Stimulated activated naive CD4-positive, alpha-beta T cell (primary cell): ENCODE data around the gene TSSC4.

Experiments used
- DNase-seq, 6 experiments: peaks; one replicate each; lab custom pipeline; 2025; lab: John Stamatoyannopoulos, UW

The TSSC4 gene

GRCh38 chr11:2448661-2449547, 48.4 kb downstream of the TSSC4 start:
- DNase-seq: no peak

DNA sequence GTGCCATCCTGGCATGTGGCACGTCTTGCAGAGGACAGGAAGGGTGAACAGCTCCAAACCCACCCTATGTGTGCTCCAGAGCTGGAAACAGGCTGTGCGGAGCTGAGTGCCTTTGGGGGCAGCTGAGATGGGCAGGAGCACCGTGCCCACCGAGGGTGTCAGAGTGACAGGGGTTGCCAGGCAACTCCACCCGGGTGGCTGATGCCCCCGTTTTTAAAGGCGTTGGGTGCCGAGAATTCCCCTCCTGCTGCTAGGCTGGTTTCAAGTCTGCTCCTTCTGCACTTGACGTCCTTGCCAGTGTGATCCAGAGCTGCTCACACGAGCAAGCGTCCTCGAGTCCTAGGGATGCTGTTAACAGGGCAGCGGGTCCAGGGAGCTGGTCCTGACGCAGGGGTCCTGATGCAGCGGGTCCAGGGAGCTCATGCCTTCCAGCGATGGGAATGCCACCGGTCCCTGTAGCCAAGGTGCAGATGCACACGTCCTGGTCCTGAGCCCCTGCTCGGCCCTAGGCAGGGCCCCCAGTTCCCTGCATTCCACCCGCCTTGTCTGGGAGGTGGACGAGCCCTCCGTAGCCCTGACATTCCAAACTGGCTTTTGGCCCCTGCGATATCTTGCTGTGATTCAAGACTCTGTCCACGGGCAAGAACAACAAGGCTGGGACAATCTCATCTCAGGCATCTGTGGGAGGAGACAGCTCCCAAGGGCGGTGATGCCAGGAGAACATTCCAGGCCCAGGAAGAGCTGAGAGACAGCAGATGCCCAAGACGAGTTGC, 49.2 kb downstream of the TSSC4 start:
- no peak for DNase-seq

DNA sequence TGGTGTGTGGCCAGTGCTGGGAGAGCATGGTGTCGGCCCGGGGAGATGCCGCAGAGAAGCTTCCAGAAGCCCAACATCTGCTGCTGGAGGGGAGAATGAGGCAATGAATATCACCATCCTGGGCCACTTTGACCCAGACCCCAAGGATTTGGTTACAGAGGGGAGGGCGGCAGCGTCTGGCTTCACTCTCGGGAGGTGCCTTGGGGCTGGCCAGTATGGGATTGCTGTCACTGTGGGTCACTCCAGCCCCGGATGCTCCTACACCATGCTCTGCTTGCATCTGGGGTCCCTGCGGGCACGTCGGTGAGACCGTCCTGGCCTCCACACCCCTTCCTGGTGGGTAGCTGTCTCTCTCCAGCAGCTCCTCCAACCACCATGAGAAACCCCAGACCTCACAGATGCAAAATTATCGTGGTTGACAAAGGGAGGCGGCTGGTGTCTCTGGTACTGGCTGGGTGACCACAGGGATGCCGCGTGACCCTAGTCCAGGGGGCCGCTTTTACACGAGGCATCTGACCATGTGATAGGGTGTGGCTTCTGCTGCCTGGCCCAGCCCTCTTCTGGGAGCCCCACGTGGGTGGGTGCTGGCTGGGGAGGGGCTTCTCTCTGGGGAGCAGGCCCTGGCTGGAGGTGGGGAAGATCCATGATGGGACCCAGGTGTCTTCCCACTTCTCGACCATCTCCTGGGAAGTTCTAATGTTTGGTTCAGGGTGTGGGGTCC, 49.9 kb downstream of the TSSC4 start:
- DNase-seq: no peak

GRCh38 chr11:2451336-2451735, 50.8 kb downstream of the TSSC4 start:
- no peak for DNase-seq

- DNase-seq: no peak
Measured at GRCh38 chr11:2451916-2452315, 51.4 kb downstream of the TSSC4 start.

DNA sequence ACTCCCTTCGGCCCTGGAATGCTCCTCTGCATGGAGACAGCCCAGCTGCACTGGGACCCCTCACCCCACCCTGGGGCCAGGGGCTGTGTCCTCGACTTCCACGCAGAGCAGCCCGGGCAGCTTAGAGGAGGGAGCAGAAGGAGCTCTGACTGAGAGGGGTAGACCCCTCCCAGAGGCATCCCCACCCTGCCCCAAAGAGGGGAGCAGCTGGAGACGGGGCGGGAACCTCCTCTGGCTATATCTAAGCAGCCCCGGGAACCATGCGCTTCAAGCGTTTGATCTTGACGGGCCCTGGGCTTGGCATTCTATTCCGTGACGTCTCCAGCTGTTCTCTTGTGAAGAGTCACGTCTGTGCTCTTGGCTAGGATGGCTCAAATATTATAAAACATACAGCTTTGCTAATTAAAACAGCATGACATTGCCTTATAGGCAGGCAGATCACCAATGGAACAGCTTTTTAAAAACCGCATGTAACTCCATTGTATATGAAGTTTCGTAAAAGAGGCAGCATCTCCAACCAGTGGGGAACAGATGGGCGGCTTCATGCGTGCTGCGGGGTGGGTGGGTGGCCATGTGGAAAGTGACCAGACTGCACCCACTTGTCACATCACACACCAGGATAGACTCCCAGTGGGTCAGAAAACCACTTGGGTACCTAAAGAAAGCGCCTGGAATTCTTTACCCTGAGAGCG, 51.9 kb downstream of the TSSC4 start:
- no peak for DNase-seq

GRCh38 chr11:2453436-2453835, 52.9 kb downstream of the TSSC4 start:
- DNase-seq: no peak
